Measurements from ENCODE around the gene KLK14.

Gene KLK14

DNA sequence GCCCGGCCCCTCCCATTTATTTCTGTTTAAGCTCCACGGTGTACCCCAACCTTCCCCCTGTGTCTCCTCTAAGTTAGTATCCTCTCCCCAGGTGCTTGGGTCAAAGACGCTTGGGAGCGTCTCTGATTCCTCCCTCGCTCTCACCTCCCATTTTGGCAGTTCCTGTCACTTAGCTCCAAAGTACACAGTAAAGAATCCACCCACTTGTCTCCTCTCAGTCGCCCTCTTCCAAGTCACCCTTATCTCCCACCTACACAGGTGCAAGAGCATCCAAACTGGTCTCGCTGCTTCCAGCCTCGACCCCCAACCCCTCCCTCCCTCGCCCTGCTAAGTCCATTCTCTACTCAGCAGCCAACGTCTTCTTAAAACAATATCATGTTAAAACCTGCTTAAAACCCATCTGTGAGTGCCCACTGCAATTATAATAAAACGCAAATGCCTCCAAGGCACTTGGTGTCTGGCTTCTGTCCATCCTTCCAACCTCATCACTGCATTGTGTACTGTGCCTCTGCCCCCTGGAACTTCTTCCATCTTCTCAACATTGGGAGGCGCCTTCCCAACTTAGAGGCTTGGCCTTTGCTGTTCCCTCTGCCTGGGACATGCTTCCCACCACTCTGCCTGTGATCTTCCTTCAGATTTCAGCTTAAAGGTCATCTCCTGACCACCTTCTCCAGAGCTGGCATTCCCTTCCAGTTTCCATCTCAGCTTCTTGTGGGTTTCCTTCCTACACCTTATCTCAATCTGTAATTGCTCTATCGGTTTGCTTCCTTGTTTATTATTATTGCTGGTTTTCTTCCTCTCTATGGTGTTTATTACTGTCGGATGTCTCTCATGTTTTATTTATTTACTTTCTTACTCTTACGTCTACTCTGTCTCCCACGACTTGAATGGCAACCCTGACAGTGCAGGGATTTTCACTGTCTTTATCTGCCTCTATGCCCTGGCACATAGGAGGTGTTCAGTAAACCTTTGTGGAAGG is 9.5 kb upstream of the KLK14 start:
- H3K4me3 ChIP-seq (ENCODE audit: control insufficient read depth, low read depth, low read length) = no peak overlapping the region
- DNase-seq (ENCODE audit: low read depth) = no peak
- TF ChIP-seq, protein P1, sequence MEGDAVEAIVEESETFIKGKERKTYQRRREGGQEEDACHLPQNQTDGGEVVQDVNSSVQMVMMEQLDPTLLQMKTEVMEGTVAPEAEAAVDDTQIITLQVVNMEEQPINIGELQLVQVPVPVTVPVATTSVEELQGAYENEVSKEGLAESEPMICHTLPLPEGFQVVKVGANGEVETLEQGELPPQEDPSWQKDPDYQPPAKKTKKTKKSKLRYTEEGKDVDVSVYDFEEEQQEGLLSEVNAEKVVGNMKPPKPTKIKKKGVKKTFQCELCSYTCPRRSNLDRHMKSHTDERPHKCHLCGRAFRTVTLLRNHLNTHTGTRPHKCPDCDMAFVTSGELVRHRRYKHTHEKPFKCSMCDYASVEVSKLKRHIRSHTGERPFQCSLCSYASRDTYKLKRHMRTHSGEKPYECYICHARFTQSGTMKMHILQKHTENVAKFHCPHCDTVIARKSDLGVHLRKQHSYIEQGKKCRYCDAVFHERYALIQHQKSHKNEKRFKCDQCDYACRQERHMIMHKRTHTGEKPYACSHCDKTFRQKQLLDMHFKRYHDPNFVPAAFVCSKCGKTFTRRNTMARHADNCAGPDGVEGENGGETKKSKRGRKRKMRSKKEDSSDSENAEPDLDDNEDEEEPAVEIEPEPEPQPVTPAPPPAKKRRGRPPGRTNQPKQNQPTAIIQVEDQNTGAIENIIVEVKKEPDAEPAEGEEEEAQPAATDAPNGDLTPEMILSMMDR (conservative IDR thresholded peaks at IDR 0.05; ENCODE audit: control insufficient read depth, insufficient read depth, low read depth, low read length) = no peak

DNA sequence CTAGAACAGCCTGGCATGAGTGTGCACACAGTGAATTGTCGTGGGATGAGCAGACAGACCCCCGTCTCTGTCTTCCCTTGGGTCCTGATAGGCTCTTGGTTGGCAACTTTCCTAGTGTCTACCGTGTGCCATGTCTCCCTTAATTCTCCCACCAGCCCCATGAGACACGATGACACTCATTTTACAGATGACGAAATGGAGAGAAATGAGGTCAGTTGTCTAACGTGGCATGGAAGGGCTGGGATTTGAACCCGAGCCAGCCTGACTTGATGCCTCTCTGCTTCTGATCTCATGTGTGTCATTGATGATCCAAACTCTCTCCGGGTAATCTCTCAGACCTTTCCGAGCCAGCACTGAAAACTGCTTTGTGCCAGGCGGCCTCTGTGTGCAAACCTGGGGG is 8.4 kb upstream of the KLK14 start:
- TF ChIP-seq, protein P1 (conservative IDR thresholded peaks at IDR 0.05; ENCODE audit: control insufficient read depth, insufficient read depth, low read depth, low read length) = no peak
- H3K4me3 ChIP-seq (ENCODE audit: control insufficient read depth, low read depth, low read length) = no peak overlapping the region
- DNase-seq (ENCODE audit: low read depth) = peak; percentile 13

DNA sequence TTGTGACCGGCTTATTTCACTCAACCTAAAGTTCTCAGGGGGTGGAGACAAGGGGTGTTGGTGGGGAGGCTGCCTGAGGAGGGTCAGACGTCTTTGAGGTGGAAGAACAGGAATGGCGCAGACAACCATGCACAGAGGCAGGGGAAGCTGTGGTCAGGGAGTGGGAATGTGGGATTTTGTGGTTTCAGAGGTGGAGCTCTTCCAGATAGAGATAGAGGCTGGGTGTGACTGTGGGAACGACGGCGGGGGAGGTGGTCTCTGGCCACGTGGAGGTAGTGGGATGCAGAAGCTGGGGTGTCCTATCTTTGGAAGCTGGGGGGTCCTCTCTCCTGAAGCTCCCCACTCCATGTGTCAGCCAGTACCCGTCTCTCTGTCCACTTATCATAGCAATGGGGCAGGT is 7.8 kb upstream of the KLK14 start:
- no peak for DNase-seq (ENCODE audit: low read depth)
- no peak overlapping the region for H3K4me3 ChIP-seq (ENCODE audit: control insufficient read depth, low read depth, low read length)
- TF ChIP-seq, protein P1 (conservative IDR thresholded peaks at IDR 0.05; ENCODE audit: control insufficient read depth, insufficient read depth, low read depth, low read length) = no peak

DNA sequence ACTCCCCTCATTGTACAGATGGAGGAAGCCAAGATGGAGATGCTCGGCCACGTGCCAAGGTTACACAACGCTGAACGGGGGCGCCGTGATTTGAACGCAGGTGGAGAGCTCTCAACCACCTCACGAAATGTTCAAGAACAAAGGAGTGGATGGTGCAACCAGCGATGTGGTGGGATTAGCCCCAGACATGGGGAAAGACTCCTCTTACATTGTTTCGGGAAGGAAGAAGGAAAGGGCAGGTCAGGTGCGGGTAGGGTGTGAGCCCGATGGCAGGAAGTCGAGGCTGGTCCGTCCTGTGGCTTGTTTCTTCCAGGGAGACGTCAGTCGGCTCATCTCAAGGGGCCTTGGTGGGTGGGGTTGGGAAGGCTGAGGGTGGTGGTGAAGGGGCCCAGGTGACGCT is 7.1 kb upstream of the KLK14 start:
- TF ChIP-seq, protein P1 (conservative IDR thresholded peaks at IDR 0.05; ENCODE audit: control insufficient read depth, insufficient read depth, low read depth, low read length) = no peak
- no peak for DNase-seq (ENCODE audit: low read depth)
- no peak overlapping the region for H3K4me3 ChIP-seq (ENCODE audit: control insufficient read depth, low read depth, low read length)

DNA sequence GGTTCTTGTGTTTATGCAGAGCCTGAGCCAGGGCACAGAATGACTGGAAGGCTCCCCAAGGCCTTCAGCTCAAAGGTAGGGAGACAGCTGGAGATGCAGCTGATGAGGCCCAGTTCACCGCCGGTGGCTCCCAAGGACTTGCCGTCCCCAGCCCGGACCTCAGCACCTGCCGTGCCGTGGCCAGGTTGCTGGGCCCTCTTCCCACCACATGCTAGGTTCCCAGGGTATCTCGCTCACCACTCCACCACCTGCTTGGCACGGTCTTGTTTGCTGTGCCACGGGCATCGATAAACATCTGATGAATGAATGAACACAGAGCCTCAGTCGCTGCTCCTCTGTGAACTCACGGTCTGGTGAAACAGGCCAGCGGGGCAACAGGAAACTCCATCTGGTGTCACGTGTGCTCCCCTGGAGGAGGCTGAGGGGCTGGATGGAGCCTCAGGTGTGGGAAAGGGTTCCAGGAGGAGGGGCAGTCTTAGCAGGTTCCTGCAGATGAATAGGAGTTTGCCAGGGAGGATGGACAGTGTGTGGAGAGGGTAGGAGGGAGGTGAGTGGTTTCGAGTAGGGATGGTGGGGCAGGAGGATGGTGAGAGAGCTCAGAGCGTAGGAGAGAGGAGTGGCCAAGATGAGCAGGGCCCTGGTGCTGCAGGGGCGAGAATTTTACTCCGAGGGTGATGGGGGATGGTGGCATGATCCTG is 3.6 kb upstream of the KLK14 start:
- TF ChIP-seq, protein P1 (conservative IDR thresholded peaks at IDR 0.05; ENCODE audit: control insufficient read depth, insufficient read depth, low read depth, low read length) = no peak
- H3K4me3 ChIP-seq (ENCODE audit: control insufficient read depth, low read depth, low read length) = no peak overlapping the region
- DNase-seq (ENCODE audit: low read depth) = no peak

DNA sequence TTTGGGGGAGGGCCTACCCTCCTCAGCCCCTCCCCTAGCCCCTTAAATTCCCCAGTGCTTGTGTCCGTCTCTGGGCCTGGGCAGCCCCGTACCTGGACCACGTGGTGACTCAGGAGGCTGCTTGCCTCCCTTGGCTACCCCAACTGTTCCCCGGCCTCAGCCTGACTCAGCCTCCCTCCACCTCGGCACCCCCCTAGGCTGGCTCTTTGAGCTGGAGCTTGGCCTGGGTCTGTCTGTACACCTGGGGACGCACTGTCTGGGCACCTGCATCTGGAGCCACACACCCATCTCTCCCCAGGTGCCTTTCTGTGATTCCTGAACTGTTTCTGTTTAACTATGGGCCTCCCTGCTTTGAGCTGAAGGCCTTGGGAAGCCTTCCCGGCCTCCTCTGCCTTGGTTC is 1.8 kb upstream of the KLK14 start:
- DNase-seq (ENCODE audit: low read depth) = no peak
- TF ChIP-seq, protein P1 (conservative IDR thresholded peaks at IDR 0.05; ENCODE audit: control insufficient read depth, insufficient read depth, low read depth, low read length) = no peak
- no peak overlapping the region for H3K4me3 ChIP-seq (ENCODE audit: control insufficient read depth, low read depth, low read length)

Data from fibroblast of mammary gland (primary cell).